Liver (tissue), 9 donors: ENCODE measurements around the gene RELCH. TPM values are rescaled to one million over a fixed set of nuclear protein-coding genes. Genes with fewer than 3 reads are reported as not detected.

Experiments
- DNase-seq: peaks from one replicate; pipeline ENCODE4 v3.0.0-alpha.2; 2017; ENCODE audit warnings: low spot score
- H3K27ac ChIP-seq, 2 donors: one replicate each; pipeline ENCODE4 v1.7.0; 2013; ENCODE audit warnings: inconsistent platforms in 2 of 2, low read length in 2 of 2, control low read depth in 1 of 2, low read depth in 1 of 2, mild to moderate bottlenecking in 1 of 2
- H3K27me3 ChIP-seq, 4 donors: one replicate each; pipeline versions ENCODE4 v1.6.1 to v1.7.0; 2013; ENCODE audit warnings: low read length in 3 of 4, inconsistent platforms in 1 of 4, mild to moderate bottlenecking in 1 of 4, moderate library complexity in 1 of 4; ENCODE audit not compliant: control insufficient read depth in 4 of 4, insufficient read depth in 4 of 4
- H3K36me3 ChIP-seq, 4 donors: one replicate each; pipeline versions ENCODE4 v1.6.1 to v1.7.0; 2013; ENCODE audit warnings: low read length in 3 of 4, mild to moderate bottlenecking in 3 of 4, low read depth in 1 of 4, moderate library complexity in 1 of 4; ENCODE audit not compliant: control insufficient read depth in 4 of 4, insufficient read depth in 3 of 4
- H3K4me1 ChIP-seq, 4 donors: one replicate each; pipeline versions ENCODE4 v1.6.1 to v1.7.0; 2013; ENCODE audit warnings: low read length in 3 of 4, mild to moderate bottlenecking in 3 of 4, moderate library complexity in 1 of 4; ENCODE audit not compliant: control insufficient read depth in 4 of 4, insufficient read depth in 4 of 4
- H3K4me3 ChIP-seq, 3 donors: one replicate each; pipeline versions ENCODE4 v1.6.1 to v1.7.0; 2013; ENCODE audit warnings: low read length in 3 of 3, control low read depth in 1 of 3, low read depth in 1 of 3, mild to moderate bottlenecking in 1 of 3
- H3K9ac ChIP-seq, 2 donors: one replicate each; pipeline ENCODE4 v1.7.0; 2013; ENCODE audit warnings: low read length in 2 of 2, mild to moderate bottlenecking in 2 of 2, moderate library complexity in 2 of 2, control low read depth in 1 of 2, low read depth in 1 of 2
- H3K9me3 ChIP-seq, 4 donors: one replicate each; pipeline versions ENCODE4 v1.6.1 to v1.7.0; 2013; ENCODE audit warnings: low read length in 3 of 4; ENCODE audit not compliant: control insufficient read depth in 4 of 4
- ATF3 ChIP-seq: IDR thresholded peaks from 2 replicates; pipeline ENCODE4 v1.6.1; 2016; ENCODE audit warnings: antibody characterized with exemption
- EGR1 ChIP-seq, 2 donors: IDR thresholded peaks; 2 replicates each; pipeline ENCODE4 v1.6.1; 2016 to 2018; ENCODE audit warnings: antibody characterized with exemption in 2 of 2, low read depth in 2 of 2
- FOXA1 ChIP-seq: IDR thresholded peaks from 2 replicates; pipeline ENCODE4 v1.6.1; 2016; ENCODE audit warnings: antibody characterized with exemption
- FOXA2 ChIP-seq: IDR thresholded peaks from 2 replicates; pipeline ENCODE4 v1.6.1; 2016; ENCODE audit warnings: antibody characterized with exemption
- GABPA ChIP-seq, 2 donors: IDR thresholded peaks in 1 of 2; conservative IDR thresholded peaks in 1 of 2; 2 replicates each; pipeline ENCODE4 v1.6.1; 2016; ENCODE audit warnings: antibody characterized with exemption in 2 of 2, mild to moderate bottlenecking in 1 of 2, moderate library complexity in 1 of 2
- HNF4A ChIP-seq, 2 donors: conservative IDR thresholded peaks; 2 replicates each; pipeline ENCODE4 v1.6.1; 2016; ENCODE audit warnings: antibody characterized with exemption in 2 of 2, mild to moderate bottlenecking in 2 of 2
- HNF4G ChIP-seq: IDR thresholded peaks from 2 replicates; pipeline ENCODE4 v1.6.1; 2016; ENCODE audit warnings: antibody characterized with exemption
- JUND ChIP-seq, 2 donors: IDR thresholded peaks; 2 replicates each; pipeline ENCODE4 v1.6.1; 2016; ENCODE audit warnings: antibody characterized with exemption in 2 of 2
- MAX ChIP-seq: IDR thresholded peaks from 2 replicates; pipeline ENCODE4 v1.6.1; 2016; ENCODE audit warnings: antibody characterized with exemption
- NR2F2 ChIP-seq: IDR thresholded peaks from 2 replicates; pipeline ENCODE4 v1.6.1; 2016; ENCODE audit warnings: antibody characterized with exemption
- RAD21 ChIP-seq, 2 donors: IDR thresholded peaks; 2 replicates each; pipeline ENCODE4 v1.6.1; 2016; ENCODE audit warnings: antibody characterized with exemption in 2 of 2, mild to moderate bottlenecking in 2 of 2
- REST ChIP-seq: IDR thresholded peaks from 2 replicates; pipeline ENCODE4 v1.6.1; 2016; ENCODE audit warnings: antibody characterized with exemption, mild to moderate bottlenecking
- RXRA ChIP-seq, 2 donors: IDR thresholded peaks; 2 replicates each; pipeline ENCODE4 v1.6.1; 2017 to 2018; ENCODE audit warnings: antibody characterized with exemption in 2 of 2, mild to moderate bottlenecking in 1 of 2
- SP1 ChIP-seq: IDR thresholded peaks from 2 replicates; pipeline ENCODE4 v1.6.1; 2018; ENCODE audit warnings: antibody characterized with exemption, mild to moderate bottlenecking
- TAF1 ChIP-seq: conservative IDR thresholded peaks from 2 replicates; pipeline ENCODE4 v1.6.1; 2016; ENCODE audit warnings: antibody characterized with exemption, mild to moderate bottlenecking
- YY1 ChIP-seq: IDR thresholded peaks from 2 replicates; pipeline ENCODE4 v1.6.1; 2016; ENCODE audit warnings: antibody characterized with exemption, mild to moderate bottlenecking
- WGBS: extraction: QIAGEN DNeasy Blood & Tissue Kit; methylation state at CpG from one replicate; pipeline ENCODE4 v1.1.7; 2013; 5-methylcytosine and 5-hydroxymethylcytosine counted together
- polyA plus RNA-seq, 2 donors: library from polyadenylated mRNA; stranded (reverse) in 1 of 2; unstranded in 1 of 2; fragments of 200-250 nt in 1 of 2; fragments of >200 nt in 1 of 2; fragmentation: Nextera tagmentation in 1 of 2; extraction: Ambion mirVana in 1 of 2; gene quantifications; one replicate each; pipeline versions ENCODE4 v1.2.1 to v1.2.3, GENCODE V29; 2013 to 2015
- total RNA-seq, 2 donors: library from RNA; depleted of rRNA; stranded (reverse); fragments of >200 nt; gene quantifications; one replicate each; pipeline ENCODE4 v1.2.3, GENCODE V29; 2014
- TF ChIP-seq, protein P1 (sequence below): fragments of 150-350 bp; IDR thresholded peaks from 2 replicates; pipeline ENCODE4 v1.5.1; 2017; ENCODE audit warnings: improper control_type of control experiment, low read depth, low read length; ENCODE audit not compliant: missing input control
- TF ChIP-seq, protein P2 (sequence below): IDR thresholded peaks from 2 replicates; pipeline ENCODE4 v1.6.1; 2016; ENCODE audit warnings: antibody characterized with exemption
- donor health status: healthy.
- donor health status: healthy.
- donor health status: healthy.
- donor health status: healthy.
- donor health status: healthy.

The RELCH gene
- total and polyA plus RNA-seq, 4 donors: 4.3 to 21.7 (median 11.0) TPM

- no peak for TF ChIP-seq JUND (IDR thresholded peaks at IDR 0.05)
Observed at GRCh38 chr18:62353170-62353569, 166.1 kb downstream of the RELCH start (continued).

- Histone ChIP-seq H3K4me1 (no peaks in the 10 kb centered on the region), H3K27ac (no peak overlapping the region), H3K36me3 (no peaks in the 10 kb centered on the region), H3K27me3 (no peaks in the 10 kb centered on the region), H3K4me3 (no peak overlapping the region), H3K9ac (no peak overlapping the region), H3K9me3 (no peaks in the 10 kb centered on the region)
- WGBS: 94% methylated on average over 29 of the region's 29 CpGs
- no peak for TF ChIP-seq EGR1 (IDR thresholded peaks at IDR 0.05; ENCODE audit: low read depth in 2 of 2)
- no peak for TF ChIP-seq RXRA (IDR thresholded peaks at IDR 0.05)
- no peak for TF ChIP-seq GABPA (IDR thresholded peaks at IDR 0.05 in 1 of 2, conservative IDR thresholded peaks at IDR 0.05 in 1 of 2)
- TF ChIP-seq JUND (IDR thresholded peaks at IDR 0.05): no peak
- TF ChIP-seq YY1: no peak
- TF ChIP-seq MAX: no peak
- no peak for TF ChIP-seq NR2F2
- no peak for TF ChIP-seq HNF4A (conservative IDR thresholded peaks at IDR 0.05)
- no peak for TF ChIP-seq FOXA1
- no peak for TF ChIP-seq SP1
- TF ChIP-seq HNF4G: no peak
- no peak for TF ChIP-seq RAD21 (IDR thresholded peaks at IDR 0.05)
- no peak for TF ChIP-seq TAF1
- TF ChIP-seq, protein P1, sequence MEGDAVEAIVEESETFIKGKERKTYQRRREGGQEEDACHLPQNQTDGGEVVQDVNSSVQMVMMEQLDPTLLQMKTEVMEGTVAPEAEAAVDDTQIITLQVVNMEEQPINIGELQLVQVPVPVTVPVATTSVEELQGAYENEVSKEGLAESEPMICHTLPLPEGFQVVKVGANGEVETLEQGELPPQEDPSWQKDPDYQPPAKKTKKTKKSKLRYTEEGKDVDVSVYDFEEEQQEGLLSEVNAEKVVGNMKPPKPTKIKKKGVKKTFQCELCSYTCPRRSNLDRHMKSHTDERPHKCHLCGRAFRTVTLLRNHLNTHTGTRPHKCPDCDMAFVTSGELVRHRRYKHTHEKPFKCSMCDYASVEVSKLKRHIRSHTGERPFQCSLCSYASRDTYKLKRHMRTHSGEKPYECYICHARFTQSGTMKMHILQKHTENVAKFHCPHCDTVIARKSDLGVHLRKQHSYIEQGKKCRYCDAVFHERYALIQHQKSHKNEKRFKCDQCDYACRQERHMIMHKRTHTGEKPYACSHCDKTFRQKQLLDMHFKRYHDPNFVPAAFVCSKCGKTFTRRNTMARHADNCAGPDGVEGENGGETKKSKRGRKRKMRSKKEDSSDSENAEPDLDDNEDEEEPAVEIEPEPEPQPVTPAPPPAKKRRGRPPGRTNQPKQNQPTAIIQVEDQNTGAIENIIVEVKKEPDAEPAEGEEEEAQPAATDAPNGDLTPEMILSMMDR: no peak
- no peak for TF ChIP-seq FOXA2
- no peak for TF ChIP-seq REST
- no peak for TF ChIP-seq ATF3
- TF ChIP-seq, protein P2, sequence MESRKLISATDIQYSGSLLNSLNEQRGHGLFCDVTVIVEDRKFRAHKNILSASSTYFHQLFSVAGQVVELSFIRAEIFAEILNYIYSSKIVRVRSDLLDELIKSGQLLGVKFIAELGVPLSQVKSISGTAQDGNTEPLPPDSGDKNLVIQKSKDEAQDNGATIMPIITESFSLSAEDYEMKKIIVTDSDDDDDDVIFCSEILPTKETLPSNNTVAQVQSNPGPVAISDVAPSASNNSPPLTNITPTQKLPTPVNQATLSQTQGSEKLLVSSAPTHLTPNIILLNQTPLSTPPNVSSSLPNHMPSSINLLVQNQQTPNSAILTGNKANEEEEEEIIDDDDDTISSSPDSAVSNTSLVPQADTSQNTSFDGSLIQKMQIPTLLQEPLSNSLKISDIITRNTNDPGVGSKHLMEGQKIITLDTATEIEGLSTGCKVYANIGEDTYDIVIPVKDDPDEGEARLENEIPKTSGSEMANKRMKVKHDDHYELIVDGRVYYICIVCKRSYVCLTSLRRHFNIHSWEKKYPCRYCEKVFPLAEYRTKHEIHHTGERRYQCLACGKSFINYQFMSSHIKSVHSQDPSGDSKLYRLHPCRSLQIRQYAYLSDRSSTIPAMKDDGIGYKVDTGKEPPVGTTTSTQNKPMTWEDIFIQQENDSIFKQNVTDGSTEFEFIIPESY: no peak
- DNase-seq: no peak
Observed at GRCh38 chr18:62354151-62354550, 167.1 kb downstream of the RELCH start.
